Chondrocyte (in vitro differentiated cells): ENCODE results near the gene UPP2. TPM values are rescaled to one million over a fixed set of nuclear protein-coding genes. Genes with fewer than 3 reads are reported as not detected.

Source experiments
- DNase-seq: peaks from one replicate; pipeline ENCODE4 v3.0.0; 2021; ENCODE audit warnings: mixed read lengths, low spot score
- H3K27ac Mint-ChIP-seq: one replicate; pipeline ENCODE4 v1.8.0; 2021; ENCODE audit warnings: mild to moderate bottlenecking, moderate library complexity, mixed read lengths; ENCODE audit not compliant: unreplicated experiment
- H3K27me3 Mint-ChIP-seq: 2 replicates; pipeline ENCODE4 v1.8.0; 2021; ENCODE audit warnings: low read depth, mixed read lengths
- H3K36me3 Mint-ChIP-seq: 2 replicates; pipeline ENCODE4 v1.8.0; 2021; ENCODE audit warnings: low read depth, mixed read lengths
- H3K4me1 Mint-ChIP-seq: 2 replicates; pipeline ENCODE4 v1.8.0; 2021; ENCODE audit warnings: low read depth, mild to moderate bottlenecking, mixed read lengths
- H3K4me3 Mint-ChIP-seq: one replicate; pipeline ENCODE4 v1.8.0; 2021; ENCODE audit warnings: mild to moderate bottlenecking, moderate library complexity, mixed read lengths; ENCODE audit not compliant: unreplicated experiment
- H3K9me3 Mint-ChIP-seq: 2 replicates; pipeline ENCODE4 v1.8.0; 2021; ENCODE audit warnings: low read depth, mixed read lengths
- CTCF ChIP-seq: fragments of 200-600 bp; sonication (generic); IDR thresholded peaks from 2 replicates; pipeline ENCODE4 v1.5.0; 2021; ENCODE audit warnings: antibody characterized with exemption, mild to moderate bottlenecking, moderate library complexity
- total RNA-seq: library from RNA; stranded (reverse); gene quantifications from 3 replicates; pipeline ENCODE4 v1.2.1, GENCODE V29; 2021

Gene UPP2
- total RNA-seq, 1 donor from 2014 or later: not detected

DNA sequence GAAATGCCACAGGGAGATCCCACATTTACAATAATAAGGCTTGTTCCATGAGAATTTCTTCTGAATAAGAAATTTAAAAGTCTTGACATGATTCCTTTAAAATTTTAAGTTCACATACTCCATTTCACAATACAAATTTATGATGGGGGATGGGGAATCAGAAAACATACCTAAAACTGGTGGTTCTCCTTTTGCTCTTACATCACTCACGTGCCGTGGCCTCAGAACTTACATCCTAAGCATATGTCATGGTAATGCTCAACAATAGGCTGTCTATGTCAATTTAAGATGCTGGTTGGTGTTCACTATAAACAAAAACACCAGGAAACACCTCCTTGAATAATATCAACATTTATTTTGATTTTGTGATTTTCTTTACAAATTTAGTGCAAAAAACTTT lies 12.8 kb downstream of the UPP2 start:
- no peak overlapping the region for H3K4me3 Mint-ChIP-seq
- no peaks in the 10 kb centered on the region for H3K36me3 Mint-ChIP-seq
- H3K9me3 Mint-ChIP-seq: no peaks in the 10 kb centered on the region
- DNase-seq: no peak
- TF ChIP-seq CTCF: no peak
- H3K27me3 Mint-ChIP-seq: no peaks in the 10 kb centered on the region
- no peak overlapping the region for H3K27ac Mint-ChIP-seq
- H3K4me1 Mint-ChIP-seq: no peaks in the 10 kb centered on the region

DNA sequence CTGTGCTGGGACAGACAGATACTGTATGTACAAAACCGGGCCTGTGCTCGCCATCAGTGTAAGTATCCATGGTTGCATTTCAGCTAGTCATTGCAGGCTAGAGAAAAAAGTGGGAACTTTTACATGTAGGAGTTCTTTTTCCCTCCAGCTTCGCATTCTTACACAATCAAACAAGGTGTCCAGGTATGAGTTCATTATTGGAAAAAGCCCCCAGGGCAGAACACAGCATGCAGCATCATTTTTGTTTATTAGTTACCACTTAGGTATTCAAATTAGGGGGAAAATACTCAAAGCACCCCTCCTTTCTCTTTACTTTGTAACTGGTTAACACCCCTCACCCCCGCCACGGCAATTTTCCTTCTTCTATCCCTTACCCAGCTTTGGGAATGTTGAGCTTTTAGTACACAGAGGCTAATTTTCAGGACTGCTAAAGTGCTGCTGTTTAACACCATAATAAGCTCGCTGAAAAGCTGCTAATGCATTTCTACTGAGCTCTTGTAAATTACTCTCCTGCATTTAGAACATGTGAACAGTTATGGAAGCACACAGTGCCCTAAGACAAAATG lies 13.6 kb downstream of the UPP2 start:
- TF ChIP-seq CTCF: no peak
- Mint-ChIP-seq H3K36me3 (no peaks in the 10 kb centered on the region), H3K4me1 (no peaks in the 10 kb centered on the region), H3K4me3 (no peak overlapping the region), H3K27ac (no peak overlapping the region), H3K9me3 (no peaks in the 10 kb centered on the region), H3K27me3 (no peaks in the 10 kb centered on the region)
- no peak for DNase-seq

DNA sequence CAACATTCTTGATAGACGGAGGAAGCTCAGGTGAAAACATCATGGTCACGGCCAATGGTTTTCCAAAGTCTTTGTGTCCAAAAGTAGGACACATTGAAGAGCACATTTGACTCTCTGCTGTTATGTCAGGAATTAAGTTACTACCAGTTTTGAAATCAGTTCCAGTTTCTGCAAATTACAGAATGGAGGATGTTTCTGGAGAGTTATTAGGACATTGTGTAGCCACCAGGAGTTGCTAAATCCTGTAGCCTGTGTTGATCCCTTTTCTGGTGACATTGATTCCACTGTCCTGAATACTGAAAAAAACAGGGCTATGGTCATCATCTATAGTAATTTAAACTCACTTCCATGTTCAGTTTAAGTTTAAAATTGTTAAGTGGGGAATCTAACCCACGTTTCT lies 15.3 kb downstream of the UPP2 start:
- Mint-ChIP-seq H3K4me1 (peaks cover 5% of the 10 kb centered on the region), H3K27me3 (no peaks in the 10 kb centered on the region), H3K27ac (no peak overlapping the region), H3K36me3 (no peaks in the 10 kb centered on the region), H3K4me3 (no peak overlapping the region), H3K9me3 (no peaks in the 10 kb centered on the region)
- DNase-seq: no peak
- no peak for TF ChIP-seq CTCF

- no peak overlapping the region for H3K4me3 Mint-ChIP-seq
- H3K36me3 Mint-ChIP-seq: no peaks in the 10 kb centered on the region
- TF ChIP-seq CTCF: no peak
- no peak for DNase-seq
- H3K27ac Mint-ChIP-seq: no peak overlapping the region
- H3K4me1 Mint-ChIP-seq: peaks cover 13% of the 10 kb centered on the region
- H3K27me3 Mint-ChIP-seq: no peaks in the 10 kb centered on the region
- no peaks in the 10 kb centered on the region for H3K9me3 Mint-ChIP-seq
Measured at GRCh38 chr2:158120102-158120501, 18.4 kb downstream of the UPP2 start.

DNA sequence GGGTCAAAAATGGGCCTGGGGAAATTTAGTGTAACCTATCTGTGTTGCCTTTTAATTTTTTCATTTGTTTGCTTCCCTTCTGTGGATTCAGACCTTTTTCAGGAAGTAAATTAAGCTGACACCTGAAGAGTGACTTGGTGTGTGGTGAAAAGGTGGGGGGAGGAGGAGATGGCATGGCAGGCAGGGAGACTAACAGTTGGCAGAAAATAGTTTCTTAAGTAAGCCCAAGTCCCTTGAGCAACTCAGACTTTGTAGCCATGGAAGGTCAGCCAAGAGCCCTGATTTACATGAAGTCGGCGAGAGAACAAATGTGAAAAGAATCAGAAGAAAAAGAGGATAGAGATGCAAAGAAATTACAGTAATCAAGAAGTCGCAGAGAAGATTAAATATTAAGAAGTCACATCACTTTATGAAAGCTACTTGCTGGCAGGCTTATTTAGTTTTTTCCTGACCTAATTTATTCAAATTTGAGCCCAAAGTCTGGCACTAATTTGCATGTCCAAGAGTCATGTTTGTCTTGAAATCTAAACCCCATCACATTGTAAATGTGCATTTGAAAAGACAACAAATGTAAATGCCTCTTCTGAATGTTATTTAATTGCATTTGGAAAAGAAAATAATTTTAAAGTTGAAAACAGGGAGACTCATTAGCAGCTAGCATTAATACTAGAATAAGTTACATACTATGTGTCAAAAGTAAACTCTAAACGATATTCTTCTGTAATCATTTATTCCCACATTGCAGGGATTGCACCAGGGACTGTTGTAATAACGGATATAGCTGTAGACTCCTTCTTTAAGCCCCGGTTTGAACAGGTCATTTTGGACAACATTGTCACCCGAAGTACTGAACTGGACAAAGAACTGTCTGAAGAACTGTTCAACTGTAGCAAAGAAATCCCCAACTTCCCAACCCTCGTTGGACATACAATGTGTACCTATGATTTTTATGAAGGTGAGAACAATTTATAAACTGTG lies 19.3 kb downstream of the UPP2 start:
- no peaks in the 10 kb centered on the region for H3K9me3 Mint-ChIP-seq
- no peak overlapping the region for H3K27ac Mint-ChIP-seq
- no peak overlapping the region for H3K4me3 Mint-ChIP-seq
- TF ChIP-seq CTCF: no peak
- H3K36me3 Mint-ChIP-seq: no peaks in the 10 kb centered on the region
- no peaks in the 10 kb centered on the region for H3K27me3 Mint-ChIP-seq
- peaks cover 13% of the 10 kb centered on the region for H3K4me1 Mint-ChIP-seq
- no peak for DNase-seq
